GM13977 (cell line): ENCODE results near the gene ADARB1.

Source experiments
- DNase-seq: peaks from one replicate; pipeline ENCODE4 v3.0.0; 2012; ENCODE audit warnings: low spot score
- CTCF ChIP-seq: IDR thresholded peaks from 2 replicates; pipeline ENCODE4 v1.5.1; 2012; ENCODE audit warnings: mild to moderate bottlenecking, control low read depth; ENCODE audit not compliant: insufficient read depth; ENCODE audit errors: extremely low read depth, missing control alignments
- in situ Hi-C: fragments of 300-500 bp; cut with MboI; formaldehyde crosslinking; loops from one replicate; pipeline ENCODE4 v1.12.0; 2022; ENCODE audit warnings: low sequenced_read_pairs, low pct_unique_long_range_greater_than_20kb, mixed read lengths, inconsistent platforms; ENCODE audit not compliant: unreplicated experiment

The ADARB1 gene

GRCh38 chr21:45134279-45135076 lies 60.1 kb downstream of the ADARB1 start:
- DNase-seq: no peak
- in situ Hi-C loops: loop anchor here (5.0 to 25.0 kb wide), 2 partner anchors 187 to 703 kb away; no protein-coding TSS in a partner anchor
- no peak for TF ChIP-seq CTCF

GRCh38 chr21:45135122-45135521 lies 60.7 kb downstream of the ADARB1 start:
- no peak for DNase-seq
- no peak for TF ChIP-seq CTCF
- in situ Hi-C loops: loop anchor here (5.0 to 25.0 kb wide), 2 partner anchors 188 to 702 kb away; no protein-coding TSS in a partner anchor

- no peak for DNase-seq
- TF ChIP-seq CTCF: no peak
- in situ Hi-C loops: loop anchor here (5.0 to 25.0 kb wide), 2 partner anchors 189 to 701 kb away; no protein-coding TSS in a partner anchor
Observed at GRCh38 chr21:45135868-45136267, 61.5 kb downstream of the ADARB1 start.

DNA sequence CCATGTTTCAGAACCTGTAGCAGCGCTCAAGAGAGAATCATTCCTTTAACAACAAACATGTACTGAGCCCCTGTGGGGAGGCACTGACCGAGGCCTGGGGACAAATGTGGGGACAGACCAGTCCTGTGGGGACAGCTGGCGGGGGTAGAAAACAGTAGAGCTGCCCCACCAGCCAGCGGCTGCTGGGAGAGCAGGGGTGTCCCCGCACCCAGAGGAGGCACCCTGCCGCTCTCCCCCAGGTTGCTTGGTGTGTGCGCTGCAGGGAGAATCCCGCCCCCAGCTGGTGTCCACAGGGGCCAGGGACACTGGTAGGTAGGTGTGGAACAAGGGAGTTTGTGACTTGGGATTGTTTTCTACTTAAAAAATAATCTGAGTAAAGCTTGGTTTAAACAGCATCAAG lies 62.1 kb downstream of the ADARB1 start:
- DNase-seq: no peak
- no peak for TF ChIP-seq CTCF
- in situ Hi-C loops: loop anchor here (5.0 to 25.0 kb wide), 2 partner anchors 189 to 701 kb away; no protein-coding TSS in a partner anchor

DNA sequence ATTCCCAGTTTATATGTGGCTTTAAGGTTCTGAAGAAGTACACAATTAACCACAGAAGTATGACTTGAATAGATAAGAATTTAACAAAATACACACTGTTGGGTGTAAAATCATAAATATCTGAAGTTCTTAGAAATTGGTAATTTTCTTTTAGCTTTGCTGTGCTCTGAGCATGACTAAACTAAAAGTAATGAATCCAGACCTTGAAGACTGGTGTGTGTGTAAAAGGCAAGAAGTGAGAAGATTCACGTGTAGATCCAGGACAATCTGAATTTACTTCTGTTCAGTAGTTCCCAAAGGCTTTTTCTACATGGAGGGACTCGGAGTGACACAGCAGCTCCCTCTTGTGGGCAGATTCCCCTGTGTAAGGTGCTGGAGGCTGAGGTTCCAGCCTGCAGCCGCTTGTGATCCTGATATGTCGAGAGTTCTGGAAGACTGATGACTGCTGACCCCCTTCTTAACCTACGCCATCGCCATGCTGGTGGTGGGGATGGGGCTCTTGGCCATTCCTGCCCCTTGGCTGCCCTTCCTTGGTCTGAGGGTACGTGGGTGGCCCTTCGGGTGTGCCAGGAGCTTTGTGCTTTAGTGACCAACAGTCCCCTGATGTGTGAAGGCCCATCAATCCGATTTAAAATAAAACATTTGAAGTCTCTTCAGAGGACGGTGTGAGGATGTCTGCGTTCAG lies 62.7 kb downstream of the ADARB1 start:
- in situ Hi-C loops: loop anchor here (5.0 to 25.0 kb wide), 2 partner anchors 190 to 700 kb away; no protein-coding TSS in a partner anchor
- DNase-seq: peak; percentile 87
- TF ChIP-seq CTCF: peak; percentile 85

DNA sequence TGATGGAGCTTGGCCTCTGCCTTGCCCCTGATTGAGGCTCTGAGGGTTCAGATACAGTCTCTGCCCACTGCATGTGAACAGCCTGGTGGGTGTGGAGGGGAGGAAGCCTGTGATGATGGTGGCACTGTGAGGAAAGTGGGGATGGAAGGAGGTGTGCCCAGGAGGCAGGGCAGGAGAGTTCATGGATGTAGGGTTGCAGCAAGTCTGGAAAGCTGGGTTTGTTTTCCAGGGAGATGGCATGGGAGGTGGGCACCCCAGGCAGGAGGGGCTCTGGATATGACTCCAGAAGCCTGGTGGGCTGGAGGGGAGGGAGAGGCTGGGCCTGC lies 63.2 kb downstream of the ADARB1 start:
- in situ Hi-C loops: loop anchor here (5.0 to 25.0 kb wide), 2 partner anchors 190 to 700 kb away; no protein-coding TSS in a partner anchor
- TF ChIP-seq CTCF: peak; percentile 1
- DNase-seq: no peak
